Activated naive CD4-positive, alpha-beta T cell treated with anti-CD3 and anti-CD28 coated beads, Interleukin-2, amount 10 ng/mL, durations not matched to agents 5 hours and 36 hours (primary cell): ENCODE measurements around the gene NBPF4. TPM values are rescaled to one million over a fixed set of nuclear protein-coding genes. Genes with fewer than 3 reads are reported as not detected.

Experiments used
- total RNA-seq, 2 experiments: library from RNA; stranded (reverse); gene quantifications; one replicate each; pipeline ENCODE4 v1.2.3, GENCODE V29; 2021

Gene NBPF4, protein sequence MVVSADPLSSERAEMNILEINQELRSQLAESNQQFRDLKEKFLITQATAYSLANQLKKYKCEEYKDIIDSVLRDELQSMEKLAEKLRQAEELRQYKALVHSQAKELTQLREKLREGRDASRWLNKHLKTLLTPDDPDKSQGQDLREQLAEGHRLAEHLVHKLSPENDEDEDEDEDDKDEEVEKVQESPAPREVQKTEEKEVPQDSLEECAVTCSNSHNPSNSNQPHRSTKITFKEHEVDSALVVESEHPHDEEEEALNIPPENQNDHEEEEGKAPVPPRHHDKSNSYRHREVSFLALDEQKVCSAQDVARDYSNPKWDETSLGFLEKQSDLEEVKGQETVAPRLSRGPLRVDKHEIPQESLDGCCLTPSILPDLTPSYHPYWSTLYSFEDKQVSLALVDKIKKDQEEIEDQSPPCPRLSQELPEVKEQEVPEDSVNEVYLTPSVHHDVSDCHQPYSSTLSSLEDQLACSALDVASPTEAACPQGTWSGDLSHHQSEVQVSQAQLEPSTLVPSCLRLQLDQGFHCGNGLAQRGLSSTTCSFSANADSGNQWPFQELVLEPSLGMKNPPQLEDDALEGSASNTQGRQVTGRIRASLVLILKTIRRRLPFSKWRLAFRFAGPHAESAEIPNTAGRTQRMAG
- not detected for total RNA-seq

DNA sequence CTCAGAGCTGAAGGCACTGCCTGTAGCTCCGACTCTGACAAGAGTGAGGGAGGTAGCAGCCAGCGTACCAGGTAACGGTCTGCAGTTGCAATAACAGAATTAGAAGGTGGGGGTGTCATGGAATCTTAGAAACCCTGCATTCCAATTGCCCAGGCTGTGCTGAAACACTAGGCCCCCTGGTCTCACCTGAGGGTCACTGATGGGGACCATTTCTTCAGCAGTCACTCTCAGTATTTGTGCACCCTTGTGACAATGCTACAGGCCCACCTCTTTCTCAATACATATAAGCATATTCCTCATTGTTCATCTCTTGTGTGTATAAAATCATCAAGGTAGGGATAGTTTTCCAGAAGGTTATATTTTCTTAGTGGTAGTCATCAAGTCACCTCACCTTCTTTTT, at the start of gene NBPF4:
Gene NBPF4 (minus strand): TSS at position 101 of the 400 bp plus-strand sequence. CDS start 315 bp downstream, outside the sequence.

DNA sequence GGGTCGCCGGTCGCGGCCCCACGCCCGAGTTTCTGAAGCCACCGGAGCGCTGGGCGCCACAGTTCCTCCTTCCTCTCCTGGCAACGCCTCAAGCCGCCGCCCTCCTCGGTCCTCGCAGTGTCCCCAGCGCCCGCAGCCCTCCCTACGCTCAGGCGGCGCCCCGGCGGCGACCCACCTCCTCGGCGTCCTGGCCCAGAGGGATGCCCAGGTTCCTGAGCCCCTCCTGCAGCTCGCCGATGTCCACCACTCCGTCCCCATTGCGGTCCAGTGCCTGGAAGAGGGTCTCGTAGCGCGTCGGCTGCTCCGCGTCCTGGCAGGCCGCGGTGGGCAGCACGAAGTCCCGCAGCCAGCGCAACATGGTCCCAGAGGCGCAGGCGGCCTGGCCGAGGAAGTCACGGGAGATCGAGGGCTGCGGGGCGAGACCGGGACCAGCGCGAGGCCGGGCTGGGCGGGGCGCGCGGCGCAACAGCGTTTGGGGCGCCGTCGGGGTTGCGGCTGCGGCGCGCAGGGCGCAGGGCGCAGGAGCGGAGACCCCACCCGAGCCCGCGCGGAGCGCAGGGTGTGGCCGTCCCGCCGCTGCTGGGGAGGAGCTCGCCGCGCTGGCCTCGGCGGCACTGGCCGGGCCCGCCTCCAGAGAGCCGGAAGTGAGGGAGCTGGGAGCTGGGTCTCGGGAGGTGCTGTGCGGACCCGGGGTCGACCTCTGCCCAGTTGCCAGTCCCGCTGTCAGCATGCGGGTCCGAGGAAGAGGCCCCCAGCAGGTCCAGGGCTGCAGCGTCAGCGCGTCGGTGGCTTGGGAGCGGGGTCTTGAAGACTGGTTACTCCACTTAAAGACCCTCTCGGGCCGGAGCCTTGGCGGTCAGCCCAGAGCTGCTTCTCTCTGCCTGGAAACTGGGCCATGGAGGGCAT, 43.8 kb downstream of the NBPF4 start, which contains the start of gene SLC25A24:
Gene SLC25A24 (minus strand): TSS at position 563 of the 906 bp plus-strand sequence. CDS start 205 bp downstream, at position 358.

Other genes with a start within 250 kb of the NBPF4 start
- gene SLC25A24, start 43.7 kb downstream of the NBPF4 start, total RNA-seq, result 10 to 100 TPM; 20.7 to 21.7 TPM
- not detected for gene NBPF6, start 206.3 kb upstream of the NBPF4 start, total RNA-seq